HG03135 (cell line): Measurements from ENCODE around the gene CDC14A.
"Not testable (repeated sequence)": the region's sequence is repeated elsewhere in the genome, so short reads cannot be mapped to it uniquely, and the experiment has no call there.

Source experiments
- ATAC-seq: cut with Tn5 transposase; IDR thresholded peaks from one replicate; pipeline ENCODE4 v1.9.1; 2021; ENCODE audit warnings: mild to moderate bottlenecking, moderate library complexity; ENCODE audit not compliant: unreplicated experiment

CDC14A gene

GRCh38 chr1:100352267-100353070, at the start of gene CDC14A:
CDC14A (plus strand) TSS chr1:100352506; CDS start chr1:100352955, 449 bp downstream.
- ATAC-seq, result peak; percentile 66

- ATAC-seq, result no peak
Observed at GRCh38 chr1:100302739-100303138, 49.6 kb upstream of the CDC14A start.

- no peak for ATAC-seq
Observed at GRCh38 chr1:100304227-100304626, 48.1 kb upstream of the CDC14A start.

- no peak for ATAC-seq
Observed at GRCh38 chr1:100304921-100305320, 47.4 kb upstream of the CDC14A start.

- ATAC-seq, result no peak
Observed at GRCh38 chr1:100305954-100306353, 46.4 kb upstream of the CDC14A start.

- ATAC-seq, result no peak
Observed at GRCh38 chr1:100306735-100307313, 45.5 kb upstream of the CDC14A start.

- no peak for ATAC-seq
Observed at GRCh38 chr1:100308777-100309176, 43.5 kb upstream of the CDC14A start.

GRCh38 chr1:100309863-100310262, 42.4 kb upstream of the CDC14A start:
- ATAC-seq, result no peak

GRCh38 chr1:100313382-100313781, 38.9 kb upstream of the CDC14A start:
- ATAC-seq, result no peak

- ATAC-seq, result no peak
Observed at GRCh38 chr1:100316622-100317021, 35.7 kb upstream of the CDC14A start.

- ATAC-seq, result no peak
Observed at GRCh38 chr1:100320311-100321099, 31.8 kb upstream of the CDC14A start.

GRCh38 chr1:100321100-100321493, 31.2 kb upstream of the CDC14A start:
- no peak for ATAC-seq

GRCh38 chr1:100321506-100321905, 30.8 kb upstream of the CDC14A start:
- no peak for ATAC-seq

- ATAC-seq, result no peak
Observed at GRCh38 chr1:100322436-100323211, 29.7 kb upstream of the CDC14A start.

GRCh38 chr1:100323419-100324106, 28.7 kb upstream of the CDC14A start:
- no peak for ATAC-seq

GRCh38 chr1:100325415-100326324, 26.6 kb upstream of the CDC14A start:
- ATAC-seq, result no peak

GRCh38 chr1:100326325-100326670, 26.0 kb upstream of the CDC14A start:
- ATAC-seq, result not testable (repeated sequence)

GRCh38 chr1:100328133-100328532, 24.2 kb upstream of the CDC14A start:
- no peak for ATAC-seq

GRCh38 chr1:100331146-100331545, 21.2 kb upstream of the CDC14A start:
- not testable (repeated sequence) for ATAC-seq
